SK-N-MC (cell line): ENCODE results near the gene HAUS8.

Experiments
- EZH2 ChIP-seq: fragments of 200-600 bp; sonication (generic); IDR thresholded peaks from one replicate; pipeline ENCODE4 v1.6.1; 2017; ENCODE audit warnings: antibody characterized with exemption
- FOXP2 ChIP-seq: optimal IDR thresholded peaks from 2 replicates; pipeline ENCODE3; 2011; ENCODE audit warnings: mild to moderate bottlenecking, moderate library complexity; ENCODE audit not compliant: insufficient read depth; ENCODE audit errors: extremely low read length, control extremely low read depth
- POLR2AphosphoS5 ChIP-seq: IDR thresholded peaks from 2 replicates; pipeline ENCODE4 v1.6.1; 2012; ENCODE audit warnings: mild to moderate bottlenecking, low read depth, low read length, borderline replicate concordance

- TF ChIP-seq POLR2AphosphoS5 (no peak), EZH2 (no peak), FOXP2 (no peak)
These were observed 4.6 kb upstream of the HAUS8 start for GRCh38 chr19:17079710-17080439.
